K562 (cell line): ENCODE measurements around the gene MALAT1. TPM values are rescaled to one million over a fixed set of nuclear protein-coding genes. Genes with fewer than 3 reads are reported as not detected.

Source experiments
- CAMTA2 ChIP-seq: fragments of 250-450 bp; sonication (Bioruptor Pico); conservative IDR thresholded peaks from 2 replicates; pipeline ENCODE4 v1.5.1; 2022
- EGR1 ChIP-seq: fragments of 450-650 bp; conservative IDR thresholded peaks from 2 replicates; pipeline ENCODE4 v1.6.1; 2017; ENCODE audit warnings: mild to moderate bottlenecking
- GTF3C2 ChIP-seq: IDR thresholded peaks from 3 replicates; pipeline ENCODE4 v1.6.1; 2011; ENCODE audit warnings: borderline replicate concordance, mild to moderate bottlenecking, moderate library complexity; ENCODE audit not compliant: insufficient read length; ENCODE audit errors: extremely low read depth
- HNRNPL ChIP-seq: fragments of 200-400 bp; formaldehyde crosslinking; IDR thresholded peaks from 2 replicates; pipeline ENCODE4 v1.6.1; 2017; ENCODE audit warnings: low read depth, mild to moderate bottlenecking, low read length
- IRF2 ChIP-seq: sonication (generic); formaldehyde crosslinking; IDR thresholded peaks from 2 replicates; pipeline ENCODE4 v1.8.1; 2022; ENCODE audit warnings: mild to moderate bottlenecking, missing genetic modification reagents
- MAFF ChIP-seq: IDR thresholded peaks from 2 replicates; pipeline ENCODE4 v1.6.1; 2012; ENCODE audit warnings: low read length, improper control_type of control experiment
- MEF2A ChIP-seq: IDR thresholded peaks from 2 replicates; pipeline ENCODE4 v1.6.1; 2011; ENCODE audit warnings: low read depth, mild to moderate bottlenecking, low read length, moderate library complexity; ENCODE audit not compliant: control insufficient read depth
- NFE2L1 ChIP-seq: fragments of 450-650 bp; IDR thresholded peaks from 2 replicates; pipeline ENCODE4 v1.6.1; 2016; ENCODE audit warnings: missing genetic modification characterization, low read depth, mild to moderate bottlenecking, missing compliant biosample characterization, moderate library complexity, borderline replicate concordance
- NR2C2 ChIP-seq, 2 experiments: fragments of 200-800 bp in 1 of 2; sonication (Bioruptor generic) in 1 of 2; sonication (generic) in 1 of 2; formaldehyde crosslinking in 1 of 2; IDR thresholded peaks; 2 replicates each; pipeline versions ENCODE4 v1.6.1 to v1.8.0; 2016 to 2022; ENCODE audit warnings: mild to moderate bottlenecking in 1 of 2, missing compliant biosample characterization in 1 of 2, missing genetic modification characterization in 1 of 2, missing genetic modification reagents in 1 of 2
- OTX1 ChIP-seq: fragments of 450-650 bp; formaldehyde crosslinking; IDR thresholded peaks from 2 replicates; pipeline ENCODE4 v1.4.0; 2022; ENCODE audit warnings: mild to moderate bottlenecking
- SAFB ChIP-seq: fragments of 200-400 bp; formaldehyde crosslinking; IDR thresholded peaks from 2 replicates; pipeline ENCODE4 v1.6.1; 2017; ENCODE audit warnings: low read depth, low read length, borderline replicate concordance
- SMC3 ChIP-seq: conservative IDR thresholded peaks from 2 replicates; pipeline ENCODE4 v1.6.1; 2011; ENCODE audit warnings: low read depth, low read length, improper control_type of control experiment; ENCODE audit not compliant: insufficient read depth
- SP1 ChIP-seq: sonication (generic); formaldehyde crosslinking; IDR thresholded peaks from 2 replicates; pipeline ENCODE4 v1.8.1; 2022; ENCODE audit warnings: mild to moderate bottlenecking, missing genetic modification reagents
- STAT5A ChIP-seq: IDR thresholded peaks from 2 replicates; pipeline ENCODE4 v1.6.1; 2012; ENCODE audit warnings: low read length, inconsistent platforms, borderline replicate concordance
- THRAP3 ChIP-seq: fragments of 450-650 bp; IDR thresholded peaks from 2 replicates; pipeline ENCODE4 v1.6.1; 2016; ENCODE audit warnings: mild to moderate bottlenecking, inconsistent platforms, borderline replicate concordance
- USF1 ChIP-seq: sonication (generic); formaldehyde crosslinking; IDR thresholded peaks from 2 replicates; pipeline ENCODE4 v1.9.0; 2022; ENCODE audit warnings: mild to moderate bottlenecking, missing genetic modification reagents
- ZNF146 ChIP-seq: IDR thresholded peaks from one replicate; pipeline ENCODE4 v1.6.1; 2018; ENCODE audit warnings: missing compliant biosample characterization; ENCODE audit not compliant: unreplicated experiment
- ZNF384 ChIP-seq: IDR thresholded peaks from 2 replicates; pipeline ENCODE4 v1.6.1; 2012; ENCODE audit warnings: low read depth, low read length, improper control_type of control experiment
- ZNF583 ChIP-seq: fragments of 250-450 bp; sonication (Bioruptor Pico); IDR thresholded peaks from 2 replicates; pipeline ENCODE4 v1.4.0; 2020
- polyA plus RNA-seq, 8 experiments: library from polyadenylated mRNA; depleted of rRNA in 4 of 8; stranded (reverse) in 5 of 8; unstranded in 3 of 8; fragments of >200 nt; fragmentation: Nextera tagmentation in 2 of 8; fragmentation: Illumina TruSeq in 1 of 8; extraction: Ambion mirVana in 2 of 8; extraction: Trizol in 1 of 8; gene quantifications; 2 replicates each; pipeline versions ENCODE4 v1.2.1 to v1.2.3, GENCODE V29; 2011 to 2014; ENCODE audit warnings: inconsistent platforms in 1 of 8, missing spikeins in 1 of 8
- total RNA-seq, 7 experiments: library from RNA; depleted of rRNA in 6 of 7; stranded (reverse); fragments of >200 nt in 6 of 7; fragmentation: Illumina TruSeq in 2 of 7; extraction: Trizol in 2 of 7; gene quantifications; 2 replicates each; pipeline versions ENCODE4 v1.2.1 to v1.2.3, GENCODE V29; 2011 to 2021; ENCODE audit warnings: low replicate concordance in 1 of 7
- TF ChIP-seq, protein P1 (sequence below): fragments of 250-450 bp; sonication (Bioruptor Pico); IDR thresholded peaks from 2 replicates; pipeline ENCODE4 v1.4.0; 2020; ENCODE audit warnings: mild to moderate bottlenecking, moderate library complexity
- TF ChIP-seq, protein P2 (sequence below): fragments of 450-650 bp; formaldehyde crosslinking; IDR thresholded peaks from 2 replicates; pipeline ENCODE4 v1.4.0; 2020; ENCODE audit warnings: mild to moderate bottlenecking, mixed read lengths

The MALAT1 gene
- total and polyA plus RNA-seq, 9 of the 15 experiments (the other 6 are each of a cell fraction or from before 2014, with no cell fraction given): 363 to 8,715 (median 2,351) TPM

GRCh38 chr11:65501186-65501471 is 2.3 kb downstream of the MALAT1 start (continued):
- no peak for TF ChIP-seq SMC3
- 0 out of 2 replicates have a peak, but pooled peaks have one; percentile 1 for TF ChIP-seq MAFF
- 0 out of 2 replicates have a peak, but pooled peaks have one; percentile 52 for TF ChIP-seq HNRNPL
- TF ChIP-seq GTF3C2: no peak
- TF ChIP-seq MEF2A: no peak
- TF ChIP-seq ZNF384: no peak
- no peak for TF ChIP-seq ZNF583
- no peak for TF ChIP-seq CAMTA2 (CRISPR knock-in tag)
- TF ChIP-seq THRAP3: peak; percentile 96; the same call in 1 of the 2 replicates
- no peak for TF ChIP-seq IRF2 (CRISPR knock-in tag)
- TF ChIP-seq OTX1 (CRISPR knock-in tag): no peak
- TF ChIP-seq NFE2L1 (tag): no peak
- TF ChIP-seq NR2C2 (CRISPR knock-in tag; IDR thresholded peaks at IDR 0.05): no peak
- no peak for TF ChIP-seq NR2C2 (tag; IDR thresholded peaks at IDR 0.05)
- TF ChIP-seq EGR1: no peak
- TF ChIP-seq STAT5A: no peak
- TF ChIP-seq, protein P1, sequence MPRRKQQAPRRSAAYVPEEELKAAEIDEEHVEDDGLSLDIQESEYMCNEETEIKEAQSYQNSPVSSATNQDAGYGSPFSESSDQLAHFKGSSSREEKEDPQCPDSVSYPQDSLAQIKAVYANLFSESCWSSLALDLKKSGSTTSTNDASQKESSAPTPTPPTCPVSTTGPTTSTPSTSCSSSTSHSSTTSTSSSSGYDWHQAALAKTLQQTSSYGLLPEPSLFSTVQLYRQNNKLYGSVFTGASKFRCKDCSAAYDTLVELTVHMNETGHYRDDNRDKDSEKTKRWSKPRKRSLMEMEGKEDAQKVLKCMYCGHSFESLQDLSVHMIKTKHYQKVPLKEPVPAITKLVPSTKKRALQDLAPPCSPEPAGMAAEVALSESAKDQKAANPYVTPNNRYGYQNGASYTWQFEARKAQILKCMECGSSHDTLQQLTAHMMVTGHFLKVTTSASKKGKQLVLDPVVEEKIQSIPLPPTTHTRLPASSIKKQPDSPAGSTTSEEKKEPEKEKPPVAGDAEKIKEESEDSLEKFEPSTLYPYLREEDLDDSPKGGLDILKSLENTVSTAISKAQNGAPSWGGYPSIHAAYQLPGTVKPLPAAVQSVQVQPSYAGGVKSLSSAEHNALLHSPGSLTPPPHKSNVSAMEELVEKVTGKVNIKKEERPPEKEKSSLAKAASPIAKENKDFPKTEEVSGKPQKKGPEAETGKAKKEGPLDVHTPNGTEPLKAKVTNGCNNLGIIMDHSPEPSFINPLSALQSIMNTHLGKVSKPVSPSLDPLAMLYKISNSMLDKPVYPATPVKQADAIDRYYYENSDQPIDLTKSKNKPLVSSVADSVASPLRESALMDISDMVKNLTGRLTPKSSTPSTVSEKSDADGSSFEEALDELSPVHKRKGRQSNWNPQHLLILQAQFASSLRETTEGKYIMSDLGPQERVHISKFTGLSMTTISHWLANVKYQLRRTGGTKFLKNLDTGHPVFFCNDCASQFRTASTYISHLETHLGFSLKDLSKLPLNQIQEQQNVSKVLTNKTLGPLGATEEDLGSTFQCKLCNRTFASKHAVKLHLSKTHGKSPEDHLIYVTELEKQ: no peak
- TF ChIP-seq USF1 (CRISPR knock-in tag): no peak
- TF ChIP-seq, protein P2, sequence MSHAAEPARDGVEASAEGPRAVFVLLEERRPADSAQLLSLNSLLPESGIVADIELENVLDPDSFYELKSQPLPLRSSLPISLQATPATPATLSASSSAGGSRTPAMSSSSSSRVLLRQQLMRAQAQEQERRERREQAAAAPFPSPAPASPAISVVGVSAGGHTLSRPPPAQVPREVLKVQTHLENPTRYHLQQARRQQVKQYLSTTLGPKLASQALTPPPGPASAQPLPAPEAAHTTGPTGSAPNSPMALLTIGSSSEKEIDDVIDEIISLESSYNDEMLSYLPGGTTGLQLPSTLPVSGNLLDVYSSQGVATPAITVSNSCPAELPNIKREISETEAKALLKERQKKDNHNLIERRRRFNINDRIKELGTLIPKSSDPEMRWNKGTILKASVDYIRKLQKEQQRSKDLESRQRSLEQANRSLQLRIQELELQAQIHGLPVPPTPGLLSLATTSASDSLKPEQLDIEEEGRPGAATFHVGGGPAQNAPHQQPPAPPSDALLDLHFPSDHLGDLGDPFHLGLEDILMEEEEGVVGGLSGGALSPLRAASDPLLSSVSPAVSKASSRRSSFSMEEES (CRISPR knock-in tag): no peak
- TF ChIP-seq SAFB: no peak
- TF ChIP-seq ZNF146 (CRISPR knock-in tag): no peak
- TF ChIP-seq SP1: no peak
